ENCODE measurements around the gene SNAP23.

DNA sequence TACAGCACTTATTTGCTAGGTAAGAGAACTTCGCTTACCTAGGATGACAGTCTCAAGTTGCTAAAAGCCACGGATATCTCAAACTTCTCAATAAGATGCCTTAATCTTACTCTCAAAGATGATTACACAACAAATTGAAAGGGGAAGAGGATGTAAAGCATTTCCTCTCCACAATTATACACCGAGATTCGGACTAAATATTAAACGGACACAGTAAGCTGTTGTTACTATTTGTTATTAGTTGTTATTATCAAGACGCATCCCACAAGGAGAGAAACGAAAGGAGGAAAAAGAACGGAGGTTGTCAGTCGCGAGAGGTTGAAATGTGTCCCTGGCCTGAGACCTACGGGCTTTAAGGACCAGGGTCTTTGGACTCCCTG, 5.2 kb upstream of the SNAP23 start:
- TF ChIP-seq, protein P1, sequence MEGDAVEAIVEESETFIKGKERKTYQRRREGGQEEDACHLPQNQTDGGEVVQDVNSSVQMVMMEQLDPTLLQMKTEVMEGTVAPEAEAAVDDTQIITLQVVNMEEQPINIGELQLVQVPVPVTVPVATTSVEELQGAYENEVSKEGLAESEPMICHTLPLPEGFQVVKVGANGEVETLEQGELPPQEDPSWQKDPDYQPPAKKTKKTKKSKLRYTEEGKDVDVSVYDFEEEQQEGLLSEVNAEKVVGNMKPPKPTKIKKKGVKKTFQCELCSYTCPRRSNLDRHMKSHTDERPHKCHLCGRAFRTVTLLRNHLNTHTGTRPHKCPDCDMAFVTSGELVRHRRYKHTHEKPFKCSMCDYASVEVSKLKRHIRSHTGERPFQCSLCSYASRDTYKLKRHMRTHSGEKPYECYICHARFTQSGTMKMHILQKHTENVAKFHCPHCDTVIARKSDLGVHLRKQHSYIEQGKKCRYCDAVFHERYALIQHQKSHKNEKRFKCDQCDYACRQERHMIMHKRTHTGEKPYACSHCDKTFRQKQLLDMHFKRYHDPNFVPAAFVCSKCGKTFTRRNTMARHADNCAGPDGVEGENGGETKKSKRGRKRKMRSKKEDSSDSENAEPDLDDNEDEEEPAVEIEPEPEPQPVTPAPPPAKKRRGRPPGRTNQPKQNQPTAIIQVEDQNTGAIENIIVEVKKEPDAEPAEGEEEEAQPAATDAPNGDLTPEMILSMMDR (IDR thresholded peaks at IDR 0.05 in 8 of 11, conservative IDR thresholded peaks at IDR 0.05 in 3 of 11), result no peak
- TF ChIP-seq POLR2A (IDR thresholded peaks at IDR 0.05), result no peak
- no peak for TF ChIP-seq POLR2AphosphoS5 (IDR thresholded peaks at IDR 0.05)
